PFSK-1 (cell line): ENCODE results near the gene LUZP2.

Source experiments
- FOXP2 ChIP-seq: optimal IDR thresholded peaks from 2 replicates; pipeline ENCODE3; 2011; ENCODE audit warnings: borderline replicate concordance, control low read depth, inconsistent platforms; ENCODE audit not compliant: insufficient read depth; ENCODE audit errors: extremely low read length, extremely low read depth
- POLR2AphosphoS5 ChIP-seq: IDR thresholded peaks from 2 replicates; pipeline ENCODE4 v1.6.1; 2012; ENCODE audit warnings: low read depth, mild to moderate bottlenecking, control low read depth, low read length, moderate library complexity
- REST ChIP-seq, 2 experiments: IDR thresholded peaks; 2 replicates each; pipeline versions ENCODE4 v1.6.1 to v1.8.0; 2011 to 2012; ENCODE audit warnings: low read depth in 2 of 2, low read length in 2 of 2, control low read depth in 1 of 2, inconsistent platforms in 1 of 2, mild to moderate bottlenecking in 1 of 2, moderate library complexity in 1 of 2; ENCODE audit not compliant: insufficient read depth in 1 of 2
- SIN3A ChIP-seq: IDR thresholded peaks from 2 replicates; pipeline ENCODE4 v1.6.1; 2012; ENCODE audit warnings: mild to moderate bottlenecking, low read length, moderate library complexity, borderline replicate concordance; ENCODE audit not compliant: insufficient read depth
- TAF1 ChIP-seq: IDR thresholded peaks from 2 replicates; pipeline ENCODE4 v1.6.1; 2012; ENCODE audit warnings: low read length, control low read depth, borderline replicate concordance; ENCODE audit not compliant: insufficient read depth

Gene LUZP2

DNA sequence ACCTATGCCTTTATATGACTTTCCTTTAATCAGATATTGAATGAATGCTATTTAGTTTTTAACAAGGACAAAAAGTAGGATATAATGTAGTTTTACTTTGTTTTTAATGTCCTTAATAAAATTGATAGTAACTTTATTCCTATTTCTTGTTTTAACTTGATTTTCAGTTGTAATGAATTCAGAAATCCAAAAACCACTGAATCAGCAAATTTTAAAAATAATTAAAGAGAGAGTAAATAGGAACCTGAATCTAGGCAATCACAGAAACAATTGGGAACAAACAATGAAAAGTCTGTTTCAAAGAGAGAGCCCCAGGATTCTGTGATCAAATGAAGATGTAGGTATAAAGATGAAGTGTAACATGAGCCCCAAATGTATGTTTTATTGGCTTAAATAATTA is 556.0 kb downstream of the LUZP2 start:
- TF ChIP-seq REST (IDR thresholded peaks at IDR 0.05; ENCODE audit: insufficient read depth in 1 of 2, low read depth in 2 of 2, low read length in 2 of 2): no peak
- no peak for TF ChIP-seq SIN3A
- TF ChIP-seq FOXP2: no peak
- TF ChIP-seq TAF1: no peak
- TF ChIP-seq POLR2AphosphoS5: no peak

- TF ChIP-seq POLR2AphosphoS5 (no peak), FOXP2 (no peak), REST (IDR thresholded peaks at IDR 0.05; ENCODE audit: insufficient read depth in 1 of 2, low read depth in 2 of 2, low read length in 2 of 2) (no peak), TAF1 (no peak), SIN3A (no peak)
Observed at GRCh38 chr11:25057861-25058260, 561.0 kb downstream of the LUZP2 start.

DNA sequence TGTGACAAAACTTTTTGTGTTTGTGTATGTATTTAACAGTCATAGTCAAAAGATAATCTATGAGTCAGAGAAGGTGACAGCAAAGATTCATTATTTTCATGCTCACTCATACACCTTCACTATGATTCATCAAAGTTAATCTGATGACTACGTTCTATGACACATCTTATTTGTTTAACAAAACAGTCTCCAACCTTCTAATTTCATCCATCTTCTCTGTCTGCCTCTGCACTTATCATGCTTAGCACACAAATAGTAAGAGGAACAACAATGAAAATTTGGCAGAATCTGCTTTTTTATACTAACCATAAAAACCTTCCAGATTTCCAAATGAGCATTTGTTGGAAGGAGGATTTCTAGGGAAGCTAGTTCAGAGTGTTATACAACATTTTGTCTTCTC is 568.9 kb downstream of the LUZP2 start:
- TF ChIP-seq FOXP2 (no peak), TAF1 (no peak), SIN3A (no peak)

DNA sequence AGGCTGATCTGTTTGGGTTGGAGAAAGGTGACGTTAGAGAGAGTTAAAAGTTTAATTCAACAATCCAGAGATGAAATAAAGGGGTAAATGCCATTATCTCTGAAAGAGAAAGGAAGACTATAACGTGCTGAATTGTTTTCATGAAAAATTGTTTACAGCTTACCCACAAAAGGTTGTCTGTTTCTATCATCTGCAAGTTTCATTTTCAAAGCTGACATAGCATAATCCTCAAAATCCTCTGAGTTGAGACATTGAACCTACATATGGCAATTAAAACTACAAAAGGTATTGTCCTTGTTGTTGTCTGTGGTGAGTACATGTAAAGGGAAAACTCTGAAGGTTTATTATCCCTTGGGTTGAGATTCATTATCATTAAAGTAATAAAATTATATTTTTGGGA is 569.9 kb downstream of the LUZP2 start:
- TF ChIP-seq TAF1: no peak
- no peak for TF ChIP-seq FOXP2
- no peak for TF ChIP-seq SIN3A
- TF ChIP-seq REST (IDR thresholded peaks at IDR 0.05; ENCODE audit: insufficient read depth in 1 of 2, low read depth in 2 of 2, low read length in 2 of 2): no peak
- no peak for TF ChIP-seq POLR2AphosphoS5

DNA sequence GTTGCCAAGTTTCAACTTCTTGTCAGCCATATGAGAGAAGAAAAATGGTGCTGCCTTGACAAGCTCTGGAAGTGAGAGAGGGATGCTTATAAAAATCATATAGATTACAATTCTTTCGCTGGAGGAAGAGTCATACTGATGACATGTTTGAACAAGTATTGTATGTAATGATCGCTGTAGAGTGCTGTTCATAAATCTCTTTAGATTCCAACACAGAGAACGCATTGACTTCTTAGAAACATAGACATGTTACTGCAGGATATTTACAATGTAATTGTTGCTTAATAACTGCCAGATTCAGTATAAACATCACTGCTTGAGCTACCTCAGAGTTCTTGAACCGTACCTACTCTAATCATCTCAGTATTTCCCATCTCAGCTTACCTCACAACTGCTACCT is 571.6 kb downstream of the LUZP2 start:
- TF ChIP-seq REST (IDR thresholded peaks at IDR 0.05; ENCODE audit: insufficient read depth in 1 of 2, low read depth in 2 of 2, low read length in 2 of 2) (no peak), SIN3A (no peak), POLR2AphosphoS5 (no peak), FOXP2 (no peak), TAF1 (no peak)
